ENCODE results near the gene IL7R. TPM values are rescaled to one million over a fixed set of nuclear protein-coding genes. Genes with fewer than 3 reads are reported as not detected.

Gene IL7R
- total RNA-seq, 1 experiment from 2014 or later, result 0.26 TPM

DNA sequence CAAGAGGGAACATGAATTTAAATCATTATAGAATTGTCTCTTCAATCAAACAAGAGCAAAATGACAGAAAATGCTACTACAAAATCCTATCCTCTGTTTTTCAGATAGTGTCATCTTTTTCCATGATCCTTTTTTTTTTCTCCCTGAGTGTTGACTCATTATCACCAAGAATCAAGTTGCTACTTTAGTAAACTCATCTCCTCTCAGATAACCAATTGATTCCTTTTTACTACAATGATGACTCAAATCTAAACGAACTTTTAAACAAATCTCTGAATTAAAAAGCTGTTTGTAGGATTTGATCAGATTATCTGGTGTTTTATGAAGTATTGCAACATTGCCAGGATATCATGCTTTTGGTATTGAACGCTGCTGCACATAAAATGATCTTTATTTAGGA is 23.9 kb upstream of the IL7R start:
- BruUV-seq (replicated peaks), result no TSS peak
- DNase-seq (ENCODE audit: unreplicated experiment), result no peak
- Mint-ChIP-seq H3K4me3 (ENCODE audit: unreplicated experiment) (no peak overlapping the region), H3K27ac (ENCODE audit: low read depth, unreplicated experiment) (no peak overlapping the region), H3K36me3 (ENCODE audit: insufficient read depth, unreplicated experiment) (no peaks in the 10 kb centered on the region), H3K4me1 (ENCODE audit: insufficient read depth, unreplicated experiment) (no peaks in the 10 kb centered on the region), H3K9me3 (ENCODE audit: unreplicated experiment) (no peaks in the 10 kb centered on the region), H3K27me3 (ENCODE audit: insufficient read depth, unreplicated experiment) (no peaks in the 10 kb centered on the region)
- ChIA-PET CTCF (interaction anchor here (0.7 to 1.1 kb wide), 2 partner anchors 95 to 164 kb away, joined by 3 to 4 read pairs; no protein-coding TSS in a partner anchor), POLR2A (no interaction called here)
- intact Hi-C loops (cut with micrococcal nuclease), result no loop called here
- TF ChIP-seq, protein P1, sequence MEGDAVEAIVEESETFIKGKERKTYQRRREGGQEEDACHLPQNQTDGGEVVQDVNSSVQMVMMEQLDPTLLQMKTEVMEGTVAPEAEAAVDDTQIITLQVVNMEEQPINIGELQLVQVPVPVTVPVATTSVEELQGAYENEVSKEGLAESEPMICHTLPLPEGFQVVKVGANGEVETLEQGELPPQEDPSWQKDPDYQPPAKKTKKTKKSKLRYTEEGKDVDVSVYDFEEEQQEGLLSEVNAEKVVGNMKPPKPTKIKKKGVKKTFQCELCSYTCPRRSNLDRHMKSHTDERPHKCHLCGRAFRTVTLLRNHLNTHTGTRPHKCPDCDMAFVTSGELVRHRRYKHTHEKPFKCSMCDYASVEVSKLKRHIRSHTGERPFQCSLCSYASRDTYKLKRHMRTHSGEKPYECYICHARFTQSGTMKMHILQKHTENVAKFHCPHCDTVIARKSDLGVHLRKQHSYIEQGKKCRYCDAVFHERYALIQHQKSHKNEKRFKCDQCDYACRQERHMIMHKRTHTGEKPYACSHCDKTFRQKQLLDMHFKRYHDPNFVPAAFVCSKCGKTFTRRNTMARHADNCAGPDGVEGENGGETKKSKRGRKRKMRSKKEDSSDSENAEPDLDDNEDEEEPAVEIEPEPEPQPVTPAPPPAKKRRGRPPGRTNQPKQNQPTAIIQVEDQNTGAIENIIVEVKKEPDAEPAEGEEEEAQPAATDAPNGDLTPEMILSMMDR (IDR thresholded peaks at IDR 0.05; ENCODE audit: unreplicated experiment), result no peak

DNA sequence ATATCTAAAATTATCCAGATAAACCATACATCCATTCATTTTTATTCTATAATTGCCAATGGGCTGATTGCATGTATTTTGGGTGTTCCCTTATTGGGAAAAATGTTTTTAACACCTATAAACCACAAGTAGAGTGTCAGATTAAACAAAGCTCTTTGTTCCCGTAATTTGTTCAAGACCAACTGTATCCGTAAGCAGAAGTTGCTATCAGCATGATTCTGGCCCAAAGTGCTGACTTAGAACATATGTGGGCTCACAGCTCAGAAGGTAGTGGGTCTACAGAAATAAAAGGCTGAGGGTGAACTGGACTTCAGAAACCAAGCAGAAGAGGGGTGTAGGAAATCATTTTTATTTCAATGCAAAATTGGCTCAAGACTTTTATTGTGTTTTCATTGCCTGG is 23.5 kb upstream of the IL7R start:
- ChIA-PET CTCF (interaction anchor here (0.5 to 1.1 kb wide), 3 partner anchors 94 to 652 kb away, joined by 3 to 4 read pairs (median 3); no protein-coding TSS in a partner anchor), POLR2A (no interaction called here)
- BruUV-seq (replicated peaks), result no TSS peak
- intact Hi-C loops (cut with micrococcal nuclease), result no loop called here
- H3K27me3 Mint-ChIP-seq (ENCODE audit: insufficient read depth, unreplicated experiment), result no peaks in the 10 kb centered on the region
- no peak overlapping the region for H3K27ac Mint-ChIP-seq (ENCODE audit: low read depth, unreplicated experiment)
- H3K9me3 Mint-ChIP-seq (ENCODE audit: unreplicated experiment), result no peaks in the 10 kb centered on the region
- no peaks in the 10 kb centered on the region for H3K36me3 Mint-ChIP-seq (ENCODE audit: insufficient read depth, unreplicated experiment)
- no peak overlapping the region for H3K4me3 Mint-ChIP-seq (ENCODE audit: unreplicated experiment)
- TF ChIP-seq, protein P1 (IDR thresholded peaks at IDR 0.05; ENCODE audit: unreplicated experiment), result no peak
- no peak for DNase-seq (ENCODE audit: unreplicated experiment)
- H3K4me1 Mint-ChIP-seq (ENCODE audit: insufficient read depth, unreplicated experiment), result peaks cover 1% of the 10 kb centered on the region

DNA sequence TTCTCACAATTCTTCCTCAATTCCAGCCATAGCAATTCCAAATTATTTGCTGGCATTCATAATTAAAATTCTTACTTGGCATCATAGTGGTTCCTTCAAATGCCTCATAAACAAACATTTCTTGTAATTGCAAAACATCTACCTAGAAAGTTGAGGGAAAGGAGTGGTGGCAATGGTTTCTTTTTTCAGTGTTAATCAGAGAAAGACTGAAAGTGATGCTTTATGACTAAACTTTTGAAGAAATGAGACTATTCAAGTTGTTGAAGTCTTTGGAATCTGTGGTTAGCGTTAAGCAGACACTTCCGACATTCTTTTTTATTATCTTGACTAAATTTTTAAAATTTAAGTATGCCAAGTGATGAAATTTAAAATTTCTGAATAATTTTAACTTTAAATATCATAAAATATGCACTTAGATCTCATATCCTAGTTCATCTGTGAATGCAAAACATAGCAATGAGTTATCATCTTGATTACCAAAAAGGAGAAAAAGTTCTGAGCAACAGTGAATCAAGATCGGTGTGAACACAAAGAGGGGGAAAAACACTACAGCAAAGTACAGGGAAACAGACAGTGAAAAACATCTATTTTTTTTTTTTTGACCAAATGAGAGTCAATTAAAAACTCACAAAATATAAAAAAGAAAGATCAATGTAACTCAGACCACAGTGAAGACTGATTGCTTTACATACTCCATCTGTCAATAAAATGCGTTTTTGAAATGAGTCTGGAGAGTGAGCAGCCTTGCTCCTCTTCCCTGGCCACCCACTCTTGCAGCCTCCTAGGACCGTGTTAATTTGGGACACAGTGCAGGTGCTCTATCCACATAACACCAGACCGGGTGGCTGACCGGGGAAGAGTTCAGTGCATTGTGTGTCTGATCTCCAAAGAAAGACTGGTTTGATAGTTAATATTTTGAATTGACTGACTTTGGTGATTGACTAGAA is 20.6 kb upstream of the IL7R start:
- BruUV-seq (replicated peaks), result no TSS peak
- ChIA-PET CTCF (no interaction called here), POLR2A (no interaction called here)
- Mint-ChIP-seq H3K27me3 (ENCODE audit: insufficient read depth, unreplicated experiment) (no peaks in the 10 kb centered on the region), H3K27ac (ENCODE audit: low read depth, unreplicated experiment) (no peak overlapping the region), H3K4me3 (ENCODE audit: unreplicated experiment) (no peak overlapping the region), H3K9me3 (ENCODE audit: unreplicated experiment) (no peaks in the 10 kb centered on the region), H3K36me3 (ENCODE audit: insufficient read depth, unreplicated experiment) (no peaks in the 10 kb centered on the region), H3K4me1 (ENCODE audit: insufficient read depth, unreplicated experiment) (peaks cover 8% of the 10 kb centered on the region)
- TF ChIP-seq, protein P1 (IDR thresholded peaks at IDR 0.05; ENCODE audit: unreplicated experiment), result no peak
- DNase-seq (ENCODE audit: unreplicated experiment), result no peak
- intact Hi-C loops (cut with micrococcal nuclease), result no loop called here

DNA sequence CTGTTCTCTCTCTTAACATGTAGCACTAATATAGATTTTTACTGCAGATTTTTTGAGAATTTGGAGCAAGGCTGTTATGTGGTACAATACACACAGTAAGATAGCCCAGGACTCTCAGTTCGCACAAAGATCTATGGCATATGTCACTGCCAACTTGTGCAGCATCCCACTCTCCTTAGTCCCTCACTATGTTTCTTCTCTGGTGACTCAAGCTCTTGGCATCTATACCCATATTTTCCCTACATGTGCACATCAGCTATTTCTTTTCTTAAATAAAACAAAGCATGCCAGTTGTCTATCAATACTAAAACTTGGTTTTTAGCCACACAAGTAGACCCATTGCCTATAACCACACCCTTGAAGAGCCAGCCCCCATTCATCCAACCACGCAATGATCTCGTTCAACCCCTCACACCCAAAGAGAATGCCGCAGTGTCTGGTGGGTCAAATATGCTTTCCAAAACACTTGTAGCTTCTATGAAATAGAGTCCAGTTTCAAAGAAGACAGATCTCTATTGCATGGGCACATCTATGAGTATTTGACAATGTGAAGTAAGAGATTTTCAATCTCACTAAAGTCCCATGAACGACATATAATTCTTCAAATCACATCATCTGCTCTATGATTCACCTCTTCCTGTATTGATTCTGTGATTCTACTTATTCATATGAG is 18.2 kb upstream of the IL7R start:
- no peak overlapping the region for H3K27ac Mint-ChIP-seq (ENCODE audit: low read depth, unreplicated experiment)

More for the DNA sequence above, 18.2 kb upstream of the IL7R start:
- Mint-ChIP-seq H3K36me3 (ENCODE audit: insufficient read depth, unreplicated experiment) (no peaks in the 10 kb centered on the region), H3K27me3 (ENCODE audit: insufficient read depth, unreplicated experiment) (no peaks in the 10 kb centered on the region), H3K4me3 (ENCODE audit: unreplicated experiment) (no peak overlapping the region), H3K9me3 (ENCODE audit: unreplicated experiment) (no peaks in the 10 kb centered on the region), H3K4me1 (ENCODE audit: insufficient read depth, unreplicated experiment) (peaks cover 8% of the 10 kb centered on the region)
- ChIA-PET POLR2A (no interaction called here), CTCF (no interaction called here)
- intact Hi-C loops (cut with micrococcal nuclease), result no loop called here
- TF ChIP-seq, protein P1 (IDR thresholded peaks at IDR 0.05; ENCODE audit: unreplicated experiment), result no peak
- DNase-seq (ENCODE audit: unreplicated experiment), result no peak
- BruUV-seq (replicated peaks), result no TSS peak

Measured in MCF 10A (cell line).